Activated T-cell treated with anti-CD3 and anti-CD28 coated beads, Interleukin-2, amount 50 U/mL, for 4 hours (primary cell): ENCODE measurements around the gene AOPEP. TPM values are rescaled to one million over a fixed set of nuclear protein-coding genes. Genes with fewer than 3 reads are reported as not detected.

Experiments
- ATAC-seq, 2 donors: fragments of 200-7000 bp; cut with Tn5 transposase; one replicate each; pipeline ENCODE4 v1.10.0; 2021
- DNase-seq: peaks from one replicate; pipeline ENCODE4 v3.0.0-alpha.2; 2020
- H3K27me3 Mint-ChIP-seq: one replicate; pipeline ENCODE4 v1.8.0; 2021; ENCODE audit warnings: low read depth, mixed read lengths
- H3K36me3 Mint-ChIP-seq: one replicate; pipeline ENCODE4 v1.8.0; 2022; ENCODE audit warnings: mixed read lengths; ENCODE audit not compliant: insufficient read depth
- H3K4me1 Mint-ChIP-seq: one replicate; pipeline ENCODE4 v1.8.0; 2021; ENCODE audit warnings: low read depth, mixed read lengths
- H3K4me3 Mint-ChIP-seq: one replicate; pipeline ENCODE4 v1.8.0; 2021; ENCODE audit warnings: mild to moderate bottlenecking, moderate library complexity, mixed read lengths
- H3K9me3 Mint-ChIP-seq: one replicate; pipeline ENCODE4 v1.8.0; 2021; ENCODE audit warnings: mixed read lengths
- total RNA-seq, 3 donors: library from RNA; stranded (reverse); gene quantifications; one replicate each; pipeline ENCODE4 v1.2.1, GENCODE V29; 2021

The AOPEP gene
- total RNA-seq, 3 donors from 2014 or later, result 7.1 to 7.9 (median 7.4) TPM

- no peak overlapping the region for H3K4me3 Mint-ChIP-seq
These were observed 354.6 kb downstream of the AOPEP start for GRCh38 chr9:95080961-95081647.

DNA sequence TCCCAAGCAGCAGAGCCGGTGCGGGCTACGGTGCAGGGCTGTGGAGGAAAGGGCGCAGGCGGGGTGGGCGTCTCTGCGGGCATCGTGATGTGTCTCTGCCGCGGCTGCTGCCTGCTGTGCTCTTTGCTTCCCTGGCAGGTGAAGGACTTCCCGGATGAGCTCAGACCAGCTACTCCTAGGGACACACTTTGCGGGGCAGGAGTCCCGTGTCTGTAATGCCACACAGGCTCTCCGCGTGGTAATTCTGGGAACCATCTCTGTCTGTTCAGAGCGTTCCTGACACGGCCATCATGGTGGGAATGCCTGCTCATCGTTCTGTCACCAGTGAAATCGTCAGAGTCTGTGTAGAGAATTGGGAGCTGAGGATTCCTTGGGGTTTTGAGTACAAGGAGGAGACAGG lies 355.5 kb downstream of the AOPEP start:
- H3K36me3 Mint-ChIP-seq, result peaks cover 6% of the 10 kb centered on the region
- no peaks in the 10 kb centered on the region for H3K27me3 Mint-ChIP-seq
- DNase-seq (no peak), ATAC-seq (no peak)
- no peaks in the 10 kb centered on the region for H3K9me3 Mint-ChIP-seq
- H3K4me1 Mint-ChIP-seq, result no peaks in the 10 kb centered on the region
- H3K4me3 Mint-ChIP-seq, result no peak overlapping the region

More at GRCh38 chr9:95080961-95081647, 354.6 kb downstream of the AOPEP start:
- H3K4me1 Mint-ChIP-seq, result no peaks in the 10 kb centered on the region
- DNase-seq (no peak), ATAC-seq (no peak)
- no peaks in the 10 kb centered on the region for H3K27me3 Mint-ChIP-seq
- H3K36me3 Mint-ChIP-seq, result peaks cover 6% of the 10 kb centered on the region
- no peaks in the 10 kb centered on the region for H3K9me3 Mint-ChIP-seq

DNA sequence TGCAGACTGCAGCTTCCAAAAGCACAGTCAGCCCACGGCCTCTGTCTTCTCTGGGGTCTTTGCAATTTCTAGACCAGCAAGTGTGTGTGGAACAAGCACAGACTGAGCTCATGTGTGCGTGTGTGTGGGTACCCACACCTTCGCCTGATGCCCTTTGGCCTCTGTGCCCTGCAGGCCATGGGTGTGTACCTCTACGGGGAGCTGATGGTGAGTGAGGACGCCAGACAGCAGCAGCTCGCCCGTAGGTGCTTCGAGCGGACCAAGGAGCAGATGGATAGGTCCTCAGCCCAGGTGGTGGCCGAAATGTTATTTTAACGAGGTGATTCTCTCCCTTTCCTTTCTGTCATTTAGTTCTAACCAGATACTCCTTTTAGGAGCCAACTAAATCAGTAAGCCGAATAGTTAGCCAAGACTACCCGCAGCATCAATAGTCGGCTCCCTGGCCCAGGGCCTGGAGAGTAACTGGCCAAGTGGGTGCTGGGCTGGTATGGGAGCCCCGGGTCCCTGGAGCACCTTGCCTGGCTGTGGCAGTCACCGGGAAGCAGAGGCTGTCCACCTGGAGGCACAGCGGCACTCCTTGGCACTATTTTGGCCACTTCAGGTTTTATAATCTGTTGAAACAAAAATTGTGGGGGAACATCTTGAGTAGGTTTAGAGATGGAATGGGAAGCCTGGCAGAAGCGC lies 356.0 kb downstream of the AOPEP start:
- ATAC-seq (no peak), DNase-seq (no peak)
- Mint-ChIP-seq H3K4me1 (no peaks in the 10 kb centered on the region), H3K4me3 (no peak overlapping the region), H3K9me3 (no peaks in the 10 kb centered on the region), H3K27me3 (no peaks in the 10 kb centered on the region), H3K36me3 (peaks cover 6% of the 10 kb centered on the region)

GRCh38 chr9:95083086-95083768 lies 356.7 kb downstream of the AOPEP start:
- Mint-ChIP-seq H3K4me3 (no peak overlapping the region), H3K36me3 (peaks cover 6% of the 10 kb centered on the region), H3K9me3 (no peaks in the 10 kb centered on the region), H3K4me1 (no peaks in the 10 kb centered on the region), H3K27me3 (no peaks in the 10 kb centered on the region)
- ATAC-seq (no peak), DNase-seq (no peak)

DNA sequence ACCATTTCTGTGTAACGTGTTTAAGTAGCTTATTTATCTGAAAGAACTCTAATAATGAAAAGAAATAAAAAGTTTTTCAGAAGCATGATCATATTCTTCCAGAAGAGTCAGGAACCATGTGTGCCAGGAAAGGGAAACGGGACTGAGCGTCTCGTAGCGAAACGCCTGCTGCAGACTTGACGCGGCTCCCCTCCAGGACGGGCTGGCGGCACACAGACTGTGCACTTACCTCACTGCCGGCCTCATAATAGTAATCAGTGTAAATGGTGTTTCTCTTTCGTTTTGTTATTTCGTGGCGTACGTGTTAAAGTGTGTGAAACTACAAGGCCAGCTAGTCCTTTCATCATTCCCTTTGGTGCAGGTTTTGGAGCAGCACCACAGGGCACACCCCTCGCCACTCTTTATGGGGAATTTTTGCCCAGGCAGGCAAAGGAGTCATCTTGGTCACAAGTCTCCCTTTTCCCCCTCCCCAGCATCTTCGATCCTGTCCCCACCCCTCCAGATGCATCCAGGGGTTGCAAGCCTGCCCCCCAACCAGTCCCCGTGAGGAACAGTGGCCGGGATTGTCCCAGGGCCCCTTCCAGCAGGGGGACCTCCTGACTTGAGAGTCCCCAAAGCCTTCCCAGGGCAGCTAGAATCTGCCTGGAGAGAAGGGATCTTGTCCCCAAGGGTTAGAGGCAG lies 357.9 kb downstream of the AOPEP start:
- Mint-ChIP-seq H3K36me3 (peaks cover 6% of the 10 kb centered on the region), H3K27me3 (no peaks in the 10 kb centered on the region), H3K4me3 (no peak overlapping the region), H3K9me3 (no peaks in the 10 kb centered on the region), H3K4me1 (no peaks in the 10 kb centered on the region)
- no peak for DNase-seq
- no peak for ATAC-seq

GRCh38 chr9:95085036-95085770 lies 358.7 kb downstream of the AOPEP start:
- ATAC-seq (no peak), DNase-seq (no peak)
- Mint-ChIP-seq H3K27me3 (no peaks in the 10 kb centered on the region), H3K4me1 (no peaks in the 10 kb centered on the region), H3K4me3 (no peak overlapping the region), H3K9me3 (no peaks in the 10 kb centered on the region), H3K36me3 (peaks cover 6% of the 10 kb centered on the region)

- Mint-ChIP-seq H3K27me3 (no peaks in the 10 kb centered on the region), H3K9me3 (no peaks in the 10 kb centered on the region), H3K36me3 (peaks cover 6% of the 10 kb centered on the region), H3K4me3 (no peak overlapping the region), H3K4me1 (no peaks in the 10 kb centered on the region)
- no peak for DNase-seq
- no peak for ATAC-seq
These were observed 359.5 kb downstream of the AOPEP start for GRCh38 chr9:95085861-95086563.

DNA sequence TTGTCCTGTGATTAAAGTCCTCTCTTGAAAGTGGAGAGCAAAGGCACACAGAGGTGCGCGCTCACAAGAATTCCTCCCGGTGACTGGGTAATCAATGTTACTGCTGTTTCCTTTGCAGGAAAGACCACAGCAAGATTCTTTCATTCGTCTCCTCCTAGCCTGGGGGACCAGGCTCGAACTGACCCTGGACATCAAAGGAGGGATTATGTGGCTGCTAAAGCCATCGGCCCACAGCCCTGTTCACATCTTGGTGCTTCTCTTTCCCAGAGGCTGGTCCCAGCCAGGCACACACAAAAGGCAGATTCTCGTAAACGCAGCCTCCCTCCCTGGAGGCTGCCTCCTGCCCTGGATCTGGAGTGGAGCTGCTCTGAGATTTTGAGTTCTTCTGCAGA lies 360.1 kb downstream of the AOPEP start:
- Mint-ChIP-seq H3K4me1 (peaks cover 2% of the 10 kb centered on the region), H3K4me3 (no peak overlapping the region)

DNA sequence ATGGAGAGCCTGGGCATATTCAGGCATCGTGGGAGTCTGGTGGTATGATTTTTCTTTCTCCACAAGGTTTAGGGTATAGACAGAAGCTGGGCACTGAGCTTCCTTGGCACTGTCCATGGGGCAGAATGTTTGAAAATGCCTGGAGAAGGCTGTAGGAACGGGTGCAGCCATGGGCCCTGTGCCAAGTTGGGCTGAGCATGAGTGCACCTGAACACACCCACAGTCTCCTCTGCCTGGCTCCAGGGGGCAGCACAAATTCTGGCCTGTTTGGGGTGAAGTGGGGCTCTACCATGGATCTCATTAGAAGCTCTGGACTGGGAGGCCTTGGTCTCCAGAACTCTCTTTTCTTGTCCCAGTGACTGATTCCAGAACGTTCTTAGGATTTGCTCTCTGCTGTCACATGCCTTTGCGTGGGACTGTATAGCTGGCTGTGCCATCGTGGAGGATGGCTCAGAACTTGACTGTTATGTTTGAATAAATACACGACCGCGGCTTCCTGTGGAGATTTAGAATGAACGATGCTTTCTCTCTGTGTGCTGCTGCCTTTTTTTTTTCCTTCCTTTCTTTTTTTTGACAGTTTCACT lies 361.3 kb downstream of the AOPEP start:
- ATAC-seq, result no peak
- H3K4me1 Mint-ChIP-seq, result peaks cover 6% of the 10 kb centered on the region
- H3K4me3 Mint-ChIP-seq, result no peak overlapping the region
- peaks cover 6% of the 10 kb centered on the region for H3K36me3 Mint-ChIP-seq
- no peaks in the 10 kb centered on the region for H3K27me3 Mint-ChIP-seq
- DNase-seq, result no peak
- no peaks in the 10 kb centered on the region for H3K9me3 Mint-ChIP-seq

More for the DNA sequence above, 360.1 kb downstream of the AOPEP start:
- Mint-ChIP-seq H3K36me3 (peaks cover 6% of the 10 kb centered on the region), H3K9me3 (no peaks in the 10 kb centered on the region), H3K27me3 (no peaks in the 10 kb centered on the region)
- ATAC-seq (no peak), DNase-seq (no peak)

GRCh38 chr9:95088421-95089161 lies 362.1 kb downstream of the AOPEP start:
- peaks cover 9% of the 10 kb centered on the region for H3K4me1 Mint-ChIP-seq
- no peaks in the 10 kb centered on the region for H3K9me3 Mint-ChIP-seq
- ATAC-seq, result no peak
- H3K4me3 Mint-ChIP-seq, result no peak overlapping the region
- no peaks in the 10 kb centered on the region for H3K27me3 Mint-ChIP-seq
- no peak for DNase-seq
- H3K36me3 Mint-ChIP-seq, result peaks cover 4% of the 10 kb centered on the region

GRCh38 chr9:95089257-95090022 lies 362.9 kb downstream of the AOPEP start:
- Mint-ChIP-seq H3K9me3 (no peaks in the 10 kb centered on the region), H3K27me3 (no peaks in the 10 kb centered on the region), H3K4me1 (peaks cover 9% of the 10 kb centered on the region), H3K4me3 (no peak overlapping the region), H3K36me3 (no peaks in the 10 kb centered on the region)
- no peak for ATAC-seq
- no peak for DNase-seq
